CD4-positive, alpha-beta T cell treated with Interleukin-17A for 4 hours (primary cell): ENCODE results near the gene NDUFAB1.
A peak's percentile ranks its signal among the peaks of the same experiment; 100 is the strongest.
"Not testable (repeated sequence)": the region's sequence is repeated elsewhere in the genome, so short reads cannot be mapped to it uniquely, and the experiment has no call there.

Experiments used
- DNase-seq: peaks from one replicate; pipeline ENCODE4 v3.0.0-alpha.2; 2020; ENCODE audit warnings: mixed read lengths

Gene NDUFAB1

DNA sequence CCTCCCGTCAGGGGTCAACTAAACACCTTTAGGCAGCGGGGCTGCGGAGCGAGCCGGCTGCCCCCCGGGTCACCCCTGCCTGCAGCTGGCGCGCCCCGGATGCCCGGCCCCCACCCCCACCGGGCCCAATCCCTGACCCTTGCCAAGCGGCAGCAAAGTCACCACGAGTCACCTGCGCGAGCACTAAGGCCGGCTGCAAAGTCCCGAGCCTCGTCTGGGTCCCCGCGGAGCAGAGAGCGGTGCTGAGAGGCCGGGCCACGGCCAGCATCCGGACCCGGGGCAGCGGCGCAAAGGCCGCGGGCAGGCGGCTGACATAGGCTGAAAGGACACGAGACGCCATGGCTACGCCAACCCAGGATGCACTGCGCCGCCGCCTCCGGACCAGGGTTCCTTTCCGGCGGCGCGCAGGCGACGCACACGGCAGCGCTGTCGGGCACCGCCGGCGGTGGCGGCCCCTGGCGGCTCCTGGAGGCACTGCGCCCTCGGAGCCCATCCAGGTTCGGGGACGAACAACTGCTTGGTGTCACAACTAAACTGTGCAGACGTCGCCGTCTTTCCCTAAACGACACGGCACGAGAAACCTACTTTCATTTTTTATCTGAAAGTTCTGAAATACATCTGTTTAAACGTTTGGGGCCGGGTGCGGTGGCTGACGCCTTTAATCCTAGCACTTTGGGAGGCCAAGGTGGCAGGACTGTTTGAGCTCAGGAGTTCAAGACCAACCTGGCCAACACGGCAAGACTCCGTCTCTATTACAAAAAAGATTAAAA is at the start of gene NDUFAB1:
Gene NDUFAB1 (minus strand): TSS at position 366 of the 770 bp plus-strand sequence. CDS start 26 bp downstream, at position 340.
- DNase-seq = peak; percentile 91

DNA sequence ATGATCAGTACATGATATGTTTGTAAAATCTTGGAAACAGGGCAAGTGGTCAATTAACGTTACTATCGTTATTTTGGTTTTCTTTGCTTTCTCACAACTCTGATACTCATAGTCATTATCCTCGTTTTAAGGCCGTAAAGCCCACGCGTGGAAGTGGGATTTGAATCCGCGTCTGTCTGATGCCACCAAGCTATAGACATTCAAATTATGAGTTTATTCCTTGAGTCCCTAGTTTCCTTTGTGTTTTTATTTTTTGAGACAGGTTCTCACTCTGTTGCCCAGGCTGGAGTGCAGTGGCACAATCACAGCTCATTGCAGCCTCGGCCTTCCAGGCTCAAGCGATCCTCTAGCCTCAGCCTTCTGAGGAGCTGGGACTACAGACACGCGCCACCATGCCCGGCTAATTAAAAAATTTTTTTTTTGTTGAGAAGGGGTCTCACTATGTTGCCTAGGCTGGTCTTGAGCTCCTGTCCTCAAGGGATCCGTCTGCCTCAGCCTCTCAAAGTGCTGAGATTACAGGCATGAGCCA is 46.2 kb upstream of the NDUFAB1 start:
- DNase-seq = no peak

DNA sequence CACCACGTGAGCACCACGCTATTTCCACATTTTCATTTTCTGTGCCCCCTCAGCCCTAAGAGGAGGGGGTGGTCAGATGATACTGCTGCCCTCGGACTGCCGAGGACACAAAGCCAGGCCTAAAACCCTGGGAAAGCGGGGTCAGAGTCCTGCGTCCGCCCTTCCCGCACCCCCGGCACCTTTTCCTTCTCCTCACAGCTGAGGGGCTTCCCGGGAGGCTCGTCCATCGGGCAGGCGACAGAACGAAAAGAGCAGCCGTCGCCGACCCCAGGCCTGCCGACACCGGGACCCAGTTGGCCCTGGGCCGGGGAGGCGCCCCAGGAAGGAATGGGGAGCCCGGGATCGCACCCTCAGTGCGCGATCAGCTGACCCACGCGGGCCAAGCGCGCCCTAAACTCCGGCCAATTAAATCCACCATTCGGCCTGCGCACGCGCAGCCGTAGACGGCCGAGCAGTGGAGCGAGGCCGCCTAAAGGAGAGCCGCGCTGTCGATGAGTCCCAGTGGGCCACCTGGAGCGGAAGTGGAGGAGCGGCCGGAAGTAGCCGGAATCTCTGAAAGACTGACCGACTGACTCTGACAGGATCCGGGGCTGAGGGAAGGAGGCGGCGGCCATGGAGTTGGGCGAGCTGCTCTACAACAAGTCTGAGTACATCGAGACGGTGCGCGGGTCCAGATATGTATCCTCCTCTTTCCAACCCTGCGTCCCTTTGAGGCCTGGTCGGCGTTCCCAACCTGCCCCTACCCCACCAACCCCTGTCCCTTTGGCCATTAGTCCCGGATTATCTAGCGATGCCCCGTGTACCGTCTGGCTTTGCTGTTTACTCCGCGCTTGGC is 45.0 kb upstream of the NDUFAB1 start, which contains the start of the genes DCTN5 and PALB2:
Gene DCTN5 (plus strand): TSS at position 536 of the 835 bp plus-strand sequence. CDS start 77 bp downstream, at position 613.
Gene PALB2 (minus strand): TSS at position 380 of the 835 bp plus-strand sequence. CDS start 153 bp downstream, at position 227.
- DNase-seq = peak; percentile 84

DNA sequence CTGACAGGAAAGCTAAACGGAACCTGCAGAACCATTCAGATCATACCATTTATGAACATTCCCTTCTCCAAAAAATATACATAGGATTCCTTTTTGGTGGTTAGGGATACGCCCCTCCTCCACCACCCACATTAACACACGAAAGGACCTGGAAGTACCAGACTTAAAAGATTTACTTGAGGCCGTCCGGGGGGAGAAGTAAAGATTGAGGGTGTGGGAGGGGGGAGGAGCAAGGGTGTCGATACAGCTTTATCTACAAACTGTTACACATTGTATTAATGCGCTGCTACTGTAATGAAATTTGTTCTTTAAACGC is 44.5 kb upstream of the NDUFAB1 start:
- DNase-seq = no peak

DNA sequence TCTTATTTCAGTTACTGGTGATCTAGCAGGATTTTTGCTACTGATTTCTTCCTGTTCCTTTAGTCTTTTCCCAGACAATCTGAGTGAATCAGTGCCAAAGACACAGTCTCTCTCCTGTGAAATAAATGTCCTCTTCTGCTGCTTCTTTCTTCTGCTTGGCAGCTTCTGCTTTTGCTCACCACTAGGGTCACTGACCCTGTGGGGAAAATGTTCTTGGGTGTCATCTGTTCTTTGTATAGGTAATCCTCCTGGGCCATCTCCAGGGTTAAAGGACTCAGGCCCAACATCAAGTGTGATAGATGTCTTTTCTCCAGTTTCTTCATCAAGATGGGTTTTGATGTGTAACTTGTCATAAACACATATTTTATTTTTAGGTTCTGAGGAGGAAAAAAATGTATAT is 39.8 kb upstream of the NDUFAB1 start:
- no peak for DNase-seq

DNA sequence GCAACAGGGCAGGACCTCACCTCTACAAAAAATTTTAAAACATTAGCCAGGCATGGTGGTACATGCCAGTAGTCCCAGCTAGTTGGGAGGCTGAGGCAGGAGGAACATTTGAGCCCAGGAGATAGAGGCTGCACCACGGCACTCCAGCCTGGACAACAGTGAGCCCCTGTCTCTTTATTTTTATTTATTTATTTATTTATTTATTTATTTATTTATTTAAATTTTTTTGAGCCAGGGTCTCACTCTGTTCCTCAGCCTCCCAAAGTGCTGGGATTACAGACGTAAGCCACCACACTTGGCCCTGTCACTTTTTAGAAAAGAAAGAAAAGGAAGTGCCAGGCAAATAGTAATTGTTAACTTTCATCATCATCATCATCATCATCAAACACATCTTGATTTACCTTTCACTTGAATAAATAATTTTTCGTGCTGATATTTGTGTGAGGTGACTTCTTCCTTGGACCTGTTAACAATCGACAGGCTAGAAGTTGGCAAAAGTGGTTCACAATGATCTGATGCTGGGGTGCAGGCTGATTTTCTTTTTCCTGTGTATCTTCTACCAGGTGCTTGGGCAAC is 38.4 kb upstream of the NDUFAB1 start:
- no peak for DNase-seq

DNA sequence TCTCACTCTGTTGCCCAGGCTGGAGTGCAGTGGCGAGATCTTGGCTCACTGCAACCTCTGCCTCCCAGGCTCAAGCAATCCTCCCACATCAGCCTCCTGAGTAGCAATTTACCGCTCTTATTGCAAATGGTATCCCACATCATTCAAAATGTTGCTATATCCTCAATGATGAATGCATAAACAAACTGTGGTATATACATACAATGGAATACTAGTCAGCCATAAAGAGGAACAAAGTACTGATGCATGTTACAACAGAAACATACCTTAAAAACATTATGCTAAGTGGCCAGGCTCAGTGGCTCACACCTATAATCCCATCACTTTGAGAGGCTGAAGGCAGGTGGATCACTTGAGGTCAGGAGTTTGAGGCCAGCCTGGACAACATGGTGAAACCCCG is 35.8 kb upstream of the NDUFAB1 start:
- not testable (repeated sequence) for DNase-seq

DNA sequence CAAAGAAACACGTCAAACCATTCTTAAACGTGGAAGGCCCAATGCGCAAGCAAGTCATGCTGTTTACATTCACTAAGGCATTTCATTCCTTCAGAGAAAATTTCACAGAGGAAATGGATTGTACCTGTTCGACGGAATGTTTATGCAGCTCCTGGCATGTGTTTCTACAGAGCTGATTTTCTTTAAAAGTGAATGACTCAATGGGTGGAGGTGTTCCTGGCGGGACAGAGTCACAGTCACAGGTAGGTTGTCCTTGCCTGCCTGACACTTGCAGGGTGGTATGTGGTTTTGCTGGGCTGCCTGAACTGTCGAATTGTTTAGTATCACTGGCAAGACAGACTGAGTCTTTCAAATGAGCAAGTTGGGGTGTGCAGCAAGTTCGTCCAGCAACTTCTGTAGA is 33.4 kb upstream of the NDUFAB1 start:
- DNase-seq = no peak

DNA sequence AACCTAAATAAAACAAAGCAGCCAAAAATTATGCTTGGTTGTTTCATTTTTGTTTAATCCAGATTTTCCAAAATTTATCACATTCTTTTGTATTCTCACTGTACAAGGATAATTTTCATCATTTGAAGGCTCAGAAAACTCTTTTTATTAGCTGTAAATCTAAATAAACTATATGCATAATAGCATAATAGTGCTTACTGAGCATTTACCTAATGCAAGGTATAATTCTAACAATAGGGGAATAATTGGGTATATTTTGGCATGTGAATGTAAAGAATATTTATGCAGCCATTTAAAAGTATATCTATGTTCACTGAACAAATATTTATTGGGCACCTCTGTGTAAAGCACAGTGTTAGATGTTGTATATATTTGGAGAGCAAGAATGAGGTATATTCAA is 28.0 kb upstream of the NDUFAB1 start:
- no peak for DNase-seq

DNA sequence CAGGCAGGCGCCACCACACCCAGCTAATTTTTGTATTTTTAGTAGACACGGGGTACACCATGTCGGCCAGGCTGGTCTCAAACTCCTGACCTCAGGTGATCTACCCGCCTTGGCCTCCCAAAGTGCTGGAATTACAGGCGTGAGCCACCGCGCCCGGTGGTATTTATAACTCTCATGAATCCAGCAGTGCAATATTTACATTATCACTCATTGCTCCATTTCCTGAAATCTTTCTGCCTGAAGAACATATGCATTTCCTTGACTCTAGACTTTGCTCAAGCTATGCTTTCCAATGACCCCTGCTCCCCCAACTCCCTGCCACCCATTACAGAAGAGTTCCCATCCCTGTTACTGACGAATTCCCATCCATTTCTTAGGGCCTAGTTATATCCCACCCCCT is 19.7 kb upstream of the NDUFAB1 start:
- no peak for DNase-seq

DNA sequence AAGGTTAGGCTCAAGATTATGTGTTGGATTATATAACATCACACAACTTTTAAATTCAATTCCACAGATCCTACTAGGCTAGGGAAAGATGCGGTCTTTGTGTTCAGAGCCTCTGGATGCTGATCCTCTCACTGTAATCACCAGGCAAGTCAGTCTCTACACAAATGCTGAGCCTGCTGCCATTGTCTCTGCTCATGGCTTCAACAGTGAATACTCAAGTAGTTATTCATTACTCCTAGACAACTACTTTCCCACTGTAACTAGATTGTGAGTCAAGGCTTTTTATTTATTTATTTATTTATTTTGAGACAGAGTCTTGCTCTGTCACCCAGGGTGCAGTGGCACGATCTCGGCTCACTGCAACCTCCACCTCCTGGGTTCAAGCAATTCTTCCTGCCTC is 15.8 kb upstream of the NDUFAB1 start:
- DNase-seq = no peak

DNA sequence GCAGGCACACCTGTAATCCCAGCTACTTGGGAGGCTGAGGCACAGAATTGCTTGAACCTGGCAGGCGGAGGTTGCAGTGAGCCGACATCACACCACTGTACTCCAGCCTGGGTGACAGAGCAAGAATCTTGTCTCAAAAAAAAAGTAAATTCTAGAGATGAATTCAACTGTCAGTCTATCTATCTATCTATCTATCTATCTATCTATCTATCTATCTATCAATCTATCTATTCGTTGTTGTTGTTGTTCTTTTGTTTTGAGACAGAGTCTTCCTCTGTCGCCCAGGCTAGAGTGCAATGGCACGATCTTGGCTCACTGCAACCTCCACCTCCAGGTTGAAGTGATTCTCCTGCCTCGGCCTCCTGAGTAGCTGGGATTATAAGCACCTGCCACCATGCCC is 14.8 kb upstream of the NDUFAB1 start:
- DNase-seq = not testable (repeated sequence)

DNA sequence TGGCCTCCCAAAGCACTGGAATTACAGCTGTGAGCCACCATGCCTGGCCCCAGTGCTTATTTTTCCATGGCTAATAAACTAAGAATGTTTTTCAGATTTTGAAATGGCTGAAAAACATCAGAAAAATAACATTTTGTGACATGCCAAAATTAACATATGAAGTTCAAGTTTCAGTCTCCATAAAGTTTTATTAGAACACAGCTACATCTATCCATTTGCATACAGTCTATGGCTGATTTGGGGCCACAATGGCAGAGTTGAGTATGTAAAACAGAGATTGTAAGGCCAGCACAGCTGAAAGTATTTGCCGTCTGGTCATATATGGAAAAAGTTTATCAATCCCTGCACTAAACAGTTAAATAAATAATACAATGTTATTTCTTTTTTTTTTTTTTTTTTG is 13.8 kb upstream of the NDUFAB1 start:
- DNase-seq = no peak

DNA sequence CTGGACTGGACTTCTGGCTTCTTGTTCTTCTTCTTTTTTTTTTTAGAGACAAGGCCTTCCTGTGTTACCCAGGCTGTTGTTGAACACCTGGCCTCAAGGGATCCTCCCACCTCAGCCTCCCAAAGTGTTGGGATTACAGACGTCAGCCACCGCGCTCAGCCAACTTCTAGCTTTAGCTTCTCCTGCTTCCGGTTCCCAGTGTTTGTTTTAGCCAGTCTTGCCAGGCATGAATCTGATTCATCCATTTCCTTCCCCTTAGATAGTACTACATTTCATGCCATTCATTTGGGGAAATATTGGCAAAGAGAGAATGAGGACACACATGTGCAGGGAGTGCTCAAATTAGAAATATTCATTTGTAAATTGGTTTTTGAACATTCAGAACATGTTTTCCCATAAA is 12.1 kb upstream of the NDUFAB1 start:
- DNase-seq = no peak

DNA sequence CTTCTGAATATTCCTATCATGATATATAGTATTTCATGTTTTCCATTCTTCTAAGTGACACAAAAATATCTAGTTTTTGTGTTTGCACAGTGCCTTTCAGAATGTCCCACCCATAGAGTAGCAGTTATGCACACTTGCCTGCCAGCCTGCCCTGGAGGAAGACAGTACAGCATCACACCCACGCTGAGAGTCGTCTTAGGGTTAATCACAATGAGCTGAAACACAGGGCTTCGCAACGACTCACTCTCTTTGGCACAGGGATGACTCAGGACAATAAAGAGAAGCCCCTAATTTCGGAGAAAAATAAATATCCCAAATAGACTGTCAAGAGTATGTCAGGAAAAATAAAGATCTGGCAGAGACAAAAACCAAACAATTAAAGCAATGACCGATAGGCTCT is 11.6 kb upstream of the NDUFAB1 start:
- no peak for DNase-seq

DNA sequence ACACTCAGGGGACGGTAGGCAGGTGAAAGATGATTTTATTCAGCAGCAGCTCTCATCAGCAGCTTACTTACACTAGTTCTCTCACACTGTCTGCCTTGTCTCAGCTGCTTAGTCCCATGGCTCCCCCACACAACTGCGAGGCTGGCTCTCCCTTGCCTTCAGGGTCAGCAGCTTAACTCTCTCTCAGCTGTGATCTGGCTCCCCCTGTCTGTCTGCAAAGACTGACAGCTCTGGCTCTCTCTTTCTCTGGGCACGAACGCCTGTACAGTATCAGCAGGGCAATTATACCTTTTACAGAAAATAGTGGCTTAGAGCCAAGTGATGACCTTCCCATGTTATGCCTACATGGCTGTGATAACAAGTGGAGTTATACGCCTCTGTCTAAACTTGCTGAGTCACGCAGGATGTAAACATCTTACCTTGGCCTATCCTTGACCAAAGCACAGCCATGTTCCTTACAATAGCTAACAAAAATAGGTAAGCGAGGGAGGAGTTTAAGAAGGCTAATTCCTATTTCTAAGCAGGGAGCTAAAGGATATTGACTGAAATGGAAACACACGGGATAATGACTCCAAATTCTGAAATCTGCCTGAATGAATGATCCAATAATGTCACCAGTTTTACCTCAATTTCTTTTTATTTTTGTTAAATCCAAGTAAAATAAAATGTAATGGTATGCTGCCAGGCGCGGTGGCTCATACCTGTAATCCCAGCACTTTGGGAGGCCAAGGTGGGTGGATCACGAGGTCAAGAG is 1.1 kb upstream of the NDUFAB1 start:
- DNase-seq = peak; percentile 20

DNA sequence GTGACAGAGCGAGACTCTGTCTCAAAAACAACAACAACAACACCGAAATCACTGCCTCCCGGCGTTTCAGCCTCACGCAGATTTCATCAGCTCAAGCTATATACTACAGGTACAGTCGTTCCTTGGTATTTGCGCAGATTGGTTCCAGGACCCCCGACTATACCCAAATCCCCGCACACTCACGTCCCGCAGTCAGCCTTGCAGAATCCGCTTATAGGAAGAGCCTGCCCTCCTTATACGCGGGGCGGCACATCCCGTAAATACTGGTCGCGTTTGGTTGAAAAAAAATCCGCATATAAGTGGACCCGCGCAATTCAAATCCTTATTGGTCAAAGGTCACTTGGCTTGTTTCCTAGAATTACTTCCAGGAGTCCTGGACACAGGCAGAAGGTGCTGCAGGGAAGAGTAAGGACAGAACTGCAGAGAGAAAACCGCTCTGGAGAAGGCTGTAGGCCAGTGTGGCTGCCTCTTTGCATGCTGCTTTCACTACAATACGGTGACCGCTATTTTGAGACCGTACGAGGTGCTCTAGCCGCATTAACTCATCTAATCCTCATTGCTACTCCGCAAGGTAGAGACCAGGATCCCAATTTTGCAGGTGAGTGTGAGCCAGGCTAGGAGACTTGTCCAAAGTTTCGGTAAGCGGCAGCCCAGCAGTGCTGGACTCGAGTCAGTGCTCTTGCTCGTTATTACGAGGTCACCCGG is 718 bp downstream of the NDUFAB1 start:
- DNase-seq = no peak

DNA sequence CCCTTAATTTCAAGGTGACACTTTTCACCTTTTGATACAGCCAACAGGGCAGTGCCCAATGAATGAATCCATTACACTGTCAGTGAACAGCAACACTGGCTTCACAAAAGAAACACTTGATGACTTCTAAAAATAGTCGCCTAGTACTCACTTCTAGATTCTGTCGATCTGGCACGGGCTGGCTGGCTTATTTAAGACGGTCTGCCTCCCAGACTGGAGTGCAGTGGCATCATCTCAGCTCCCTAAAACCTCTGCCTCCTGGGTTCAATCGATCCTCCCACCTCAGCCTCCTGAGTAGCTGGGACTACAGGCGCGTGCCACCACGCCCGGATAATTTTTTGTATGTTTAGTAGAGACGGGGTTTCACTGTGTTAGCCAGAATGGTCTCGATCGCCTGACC is 1.9 kb downstream of the NDUFAB1 start:
- DNase-seq = no peak

DNA sequence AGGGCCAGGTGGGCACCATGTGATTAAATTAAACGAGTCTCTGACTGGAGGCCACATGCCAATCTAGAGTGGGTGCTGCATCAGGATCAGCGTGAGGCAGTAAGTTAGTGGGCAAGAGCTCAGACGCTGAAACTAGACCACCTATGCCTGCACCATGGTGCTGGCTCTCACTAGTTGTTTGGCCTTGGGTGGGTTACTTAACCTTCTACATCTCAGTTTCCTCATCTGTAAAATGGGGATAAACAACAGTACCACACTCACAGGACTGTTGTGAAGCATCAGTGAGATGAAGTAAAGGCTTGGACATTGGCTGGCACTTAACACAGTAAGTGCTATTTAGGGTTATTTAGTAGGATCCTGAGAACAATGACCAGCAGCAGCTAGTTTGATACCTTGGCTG is 5.9 kb downstream of the NDUFAB1 start:
- DNase-seq = no peak

DNA sequence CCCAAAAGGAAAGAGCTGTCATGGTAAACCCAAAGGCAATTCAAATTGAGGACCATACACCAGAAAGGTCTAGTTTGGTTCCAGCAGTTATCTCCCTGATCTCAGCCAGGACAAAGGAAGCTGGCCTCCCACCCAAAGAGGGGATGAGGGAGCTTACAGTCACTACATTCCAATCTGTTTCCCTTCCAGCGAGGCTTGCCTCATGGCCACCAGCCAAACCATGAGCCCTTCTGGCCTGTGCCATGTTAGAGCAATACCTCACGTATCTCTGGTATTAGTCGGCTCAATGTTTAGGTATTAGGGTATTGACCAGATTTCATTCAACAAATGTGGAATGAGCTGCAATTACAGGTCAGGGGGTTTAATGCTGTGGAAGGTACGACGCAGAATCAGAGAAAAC is 8.4 kb downstream of the NDUFAB1 start:
- DNase-seq = no peak

DNA sequence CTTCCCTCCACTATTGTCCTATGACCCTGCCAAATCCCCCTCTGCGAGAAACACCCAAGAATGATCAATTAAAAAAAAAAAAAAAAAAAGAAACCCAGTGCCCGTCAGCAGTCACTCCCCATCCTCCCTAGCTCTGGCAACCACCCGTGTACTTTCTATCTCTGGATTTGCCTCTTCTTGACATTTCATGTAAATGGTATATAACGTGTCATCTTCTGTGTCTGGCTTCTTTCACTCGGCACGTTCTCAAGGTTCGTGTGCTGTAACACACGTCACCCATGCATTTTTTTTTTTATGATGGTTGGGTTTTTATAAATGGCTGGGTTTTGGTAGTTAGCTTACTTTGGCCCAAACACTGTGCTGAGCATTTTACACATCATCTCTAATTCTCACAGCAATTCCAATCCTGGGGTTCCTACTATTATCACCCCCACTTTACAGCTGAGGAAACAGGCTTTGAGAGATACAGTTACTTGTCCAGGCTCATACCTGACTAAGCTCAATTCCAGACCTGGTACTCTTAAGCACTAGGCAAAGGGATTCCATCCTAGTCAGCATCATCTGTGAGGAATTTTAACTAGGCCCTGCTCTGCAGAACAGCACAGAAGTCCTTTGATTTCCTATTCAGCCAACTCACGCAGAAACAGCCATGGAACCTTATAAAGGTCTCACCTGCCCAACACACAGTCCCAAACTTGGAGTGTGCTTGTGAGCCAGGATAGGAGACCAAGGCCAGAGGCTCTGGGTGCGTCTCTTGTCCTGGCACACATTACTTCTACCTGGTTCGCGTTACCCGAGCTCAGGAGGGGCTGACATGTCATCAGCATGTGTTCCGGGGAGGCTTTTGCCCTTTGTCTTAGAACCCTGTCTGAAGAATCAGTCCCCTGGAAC is 11.7 kb downstream of the NDUFAB1 start:
- DNase-seq = no peak
